Smooth muscle cell (in vitro differentiated cells): ENCODE results near the gene PDZK1IP1. TPM values are rescaled to one million over a fixed set of nuclear protein-coding genes. Genes with fewer than 3 reads are reported as not detected.

Experiments used
- DNase-seq: peaks from one replicate; lab custom pipeline; 2025; ENCODE audit not compliant: unreplicated experiment; lab: John Stamatoyannopoulos, UW
- H2AFZ ChIP-seq: fragments of 200-600 bp; sonication (generic); 2 replicates; pipeline ENCODE4 v1.6.0; 2016; ENCODE audit warnings: antibody characterized with exemption, low read depth, mild to moderate bottlenecking
- H3F3A ChIP-seq: fragments of 200-600 bp; sonication (generic); 2 replicates; pipeline ENCODE4 v1.6.0; 2017; ENCODE audit warnings: antibody characterized with exemption, low read depth
- H3K27ac ChIP-seq: fragments of 200-600 bp; sonication (generic); 2 replicates; pipeline ENCODE4 v1.5.1; 2016; ENCODE audit warnings: low read depth, mild to moderate bottlenecking
- H3K27me3 ChIP-seq: fragments of 200-600 bp; sonication (generic); 2 replicates; pipeline ENCODE4 v1.6.1; 2016; ENCODE audit warnings: low read depth, mild to moderate bottlenecking
- H3K36me3 ChIP-seq: fragments of 200-600 bp; sonication (generic); 2 replicates; pipeline ENCODE4 v1.5.1; 2016; ENCODE audit warnings: low read depth
- H3K4me1 ChIP-seq: fragments of 200-600 bp; sonication (generic); 2 replicates; pipeline ENCODE4 v1.5.1; 2016; ENCODE audit warnings: low read depth
- H3K4me2 ChIP-seq: fragments of 200-600 bp; sonication (generic); 2 replicates; pipeline ENCODE4 v1.6.0; 2016; ENCODE audit warnings: mild to moderate bottlenecking
- H3K4me3 ChIP-seq: fragments of 200-600 bp; sonication (generic); 2 replicates; pipeline ENCODE4 v1.5.1; 2016; ENCODE audit warnings: mild to moderate bottlenecking
- H3K79me2 ChIP-seq: fragments of 200-600 bp; sonication (generic); 2 replicates; pipeline ENCODE4 v1.6.0; 2016; ENCODE audit warnings: low read depth, mild to moderate bottlenecking
- H3K9ac ChIP-seq: fragments of 200-600 bp; sonication (generic); 2 replicates; pipeline ENCODE4 v1.6.0; 2016; ENCODE audit warnings: low read depth
- H3K9me3 ChIP-seq: fragments of 200-600 bp; sonication (generic); replicated peaks from 2 replicates; pipeline ENCODE4 v1.5.1; 2016; ENCODE audit warnings: low read depth
- H4K20me1 ChIP-seq: fragments of 200-600 bp; sonication (generic); 2 replicates; pipeline ENCODE4 v1.6.0; 2016; ENCODE audit warnings: low read depth
- WGBS: methylation state at CpG from one replicate; pipeline ENCODE4 v1.1.7; 2016; ENCODE audit warnings: low lambda C conversion rate; 5-methylcytosine and 5-hydroxymethylcytosine counted together
- polyA plus RNA-seq: library from polyadenylated mRNA; unstranded; fragments of >200 nt; fragmentation: Nextera tagmentation; extraction: Ambion mirVana; gene quantifications from 2 replicates; pipeline ENCODE4 v1.2.1, GENCODE V29; 2016
- total RNA-seq: library from RNA; depleted of rRNA; stranded (reverse); fragments of >200 nt; gene quantifications from 2 replicates; pipeline ENCODE4 v1.2.3, GENCODE V29; 2014
- TF ChIP-seq, protein P1 (sequence below): fragments of 200-600 bp; sonication (generic); IDR thresholded peaks from 2 replicates; pipeline ENCODE4 v1.5.1; 2017; ENCODE audit warnings: borderline replicate concordance, mild to moderate bottlenecking, antibody characterized with exemption; ENCODE audit not compliant: insufficient read depth, poor library complexity, severe bottlenecking

Gene PDZK1IP1
- total and polyA plus RNA-seq, 2 experiments from 2014 or later: not detected

DNA sequence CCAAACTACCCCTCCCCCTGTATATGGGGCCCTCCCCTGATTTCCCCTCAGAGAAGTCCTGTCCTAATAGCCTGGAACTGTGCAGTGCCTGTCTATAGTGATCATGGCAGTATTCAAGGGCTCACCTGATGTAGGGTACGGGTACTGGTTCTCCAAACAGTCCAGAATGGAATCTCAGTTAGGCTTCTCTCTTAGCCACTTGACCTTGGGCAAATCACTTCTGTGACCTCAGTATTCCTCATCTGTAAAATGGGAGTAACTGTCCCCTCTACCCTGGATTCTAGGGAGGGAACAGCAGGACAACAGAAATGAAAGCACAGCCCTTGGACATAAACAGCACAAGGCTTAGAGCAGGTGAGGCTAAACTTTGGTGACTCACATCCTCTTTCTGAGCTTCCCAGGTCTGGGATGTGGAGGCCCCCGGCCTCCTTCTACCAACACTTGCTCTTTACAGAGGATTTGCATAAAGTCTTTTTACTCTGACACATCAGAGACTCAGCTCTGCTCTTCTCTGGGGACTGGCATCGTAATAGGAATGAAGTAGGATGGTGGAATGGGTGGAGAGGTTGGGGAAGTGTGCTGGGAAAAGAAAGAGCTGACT lies 20.0 kb upstream of the PDZK1IP1 start:
- no peak overlapping the region for H3K27ac ChIP-seq
- TF ChIP-seq, protein P1, sequence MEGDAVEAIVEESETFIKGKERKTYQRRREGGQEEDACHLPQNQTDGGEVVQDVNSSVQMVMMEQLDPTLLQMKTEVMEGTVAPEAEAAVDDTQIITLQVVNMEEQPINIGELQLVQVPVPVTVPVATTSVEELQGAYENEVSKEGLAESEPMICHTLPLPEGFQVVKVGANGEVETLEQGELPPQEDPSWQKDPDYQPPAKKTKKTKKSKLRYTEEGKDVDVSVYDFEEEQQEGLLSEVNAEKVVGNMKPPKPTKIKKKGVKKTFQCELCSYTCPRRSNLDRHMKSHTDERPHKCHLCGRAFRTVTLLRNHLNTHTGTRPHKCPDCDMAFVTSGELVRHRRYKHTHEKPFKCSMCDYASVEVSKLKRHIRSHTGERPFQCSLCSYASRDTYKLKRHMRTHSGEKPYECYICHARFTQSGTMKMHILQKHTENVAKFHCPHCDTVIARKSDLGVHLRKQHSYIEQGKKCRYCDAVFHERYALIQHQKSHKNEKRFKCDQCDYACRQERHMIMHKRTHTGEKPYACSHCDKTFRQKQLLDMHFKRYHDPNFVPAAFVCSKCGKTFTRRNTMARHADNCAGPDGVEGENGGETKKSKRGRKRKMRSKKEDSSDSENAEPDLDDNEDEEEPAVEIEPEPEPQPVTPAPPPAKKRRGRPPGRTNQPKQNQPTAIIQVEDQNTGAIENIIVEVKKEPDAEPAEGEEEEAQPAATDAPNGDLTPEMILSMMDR: no peak
- no peaks in the 10 kb centered on the region for H3K79me2 ChIP-seq
- no peaks in the 10 kb centered on the region for H3K4me1 ChIP-seq
- H3K9me3 ChIP-seq: no peaks in the 10 kb centered on the region
- H3K4me3 ChIP-seq: no peak overlapping the region
- no peak overlapping the region for H3K9ac ChIP-seq
- no peak for DNase-seq
- 50% methylated on average over 3 of the region's 3 CpGs for WGBS
- no peak overlapping the region for H3K4me2 ChIP-seq
- no peaks in the 10 kb centered on the region for H4K20me1 ChIP-seq
- H2AFZ ChIP-seq: no peak overlapping the region
- H3F3A ChIP-seq: no peaks in the 10 kb centered on the region
- no peaks in the 10 kb centered on the region for H3K36me3 ChIP-seq
- peaks cover 44% of the 10 kb centered on the region for H3K27me3 ChIP-seq

DNA sequence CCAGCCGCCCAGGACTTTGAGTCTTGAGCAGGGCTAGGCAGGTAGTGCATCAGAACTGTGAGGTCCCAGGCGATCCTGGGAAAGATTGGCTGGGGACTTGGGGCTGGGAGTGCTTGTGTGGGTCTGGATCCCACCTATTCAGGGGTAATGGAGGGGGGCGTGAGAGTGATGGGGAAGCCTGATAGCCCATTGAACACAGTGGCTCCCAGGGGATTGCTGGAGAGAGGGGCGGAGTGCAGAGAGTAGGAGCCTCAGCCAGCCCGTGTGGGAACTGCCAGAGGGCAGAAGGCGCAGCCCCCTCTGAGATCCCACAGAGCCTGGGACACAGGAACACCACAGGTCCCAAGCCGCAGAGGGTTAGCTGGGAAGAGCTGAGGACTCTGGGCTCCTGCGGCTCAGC lies 19.3 kb upstream of the PDZK1IP1 start:
- Histone ChIP-seq H3K27ac (no peak overlapping the region), H2AFZ (no peak overlapping the region), H3K4me1 (no peaks in the 10 kb centered on the region), H4K20me1 (no peaks in the 10 kb centered on the region), H3K9me3 (no peaks in the 10 kb centered on the region), H3K27me3 (peaks cover 51% of the 10 kb centered on the region), H3K36me3 (no peaks in the 10 kb centered on the region), H3K4me3 (no peak overlapping the region), H3K4me2 (no peak overlapping the region), H3K79me2 (no peaks in the 10 kb centered on the region), H3K9ac (no peak overlapping the region), H3F3A (no peaks in the 10 kb centered on the region)
- 58% methylated on average over 8 of the region's 8 CpGs for WGBS
- TF ChIP-seq, protein P1: no peak
- no peak for DNase-seq

DNA sequence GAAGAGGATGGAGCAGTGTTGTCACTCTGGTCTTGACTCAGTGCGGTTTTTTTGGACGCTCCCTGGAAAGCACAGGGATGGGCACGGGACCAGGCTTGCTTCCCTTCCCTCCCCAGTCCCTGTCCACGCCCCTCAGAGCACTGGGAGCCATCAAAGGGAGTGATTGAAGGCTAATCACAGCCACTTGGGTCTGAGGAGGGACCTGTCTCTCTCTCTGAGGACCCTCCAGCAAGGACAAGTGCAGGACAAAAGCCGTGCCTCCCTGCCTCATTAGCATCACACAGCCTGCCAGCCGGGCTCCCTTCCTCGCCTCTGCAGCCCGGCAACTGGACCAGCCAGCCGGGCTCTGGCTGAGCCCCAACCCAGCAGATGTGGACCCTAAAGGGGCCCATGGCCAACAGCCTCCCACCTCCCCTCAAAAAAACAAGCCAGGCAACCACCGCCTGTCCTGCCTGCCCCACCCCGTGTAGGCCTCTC lies 18.6 kb upstream of the PDZK1IP1 start:
- Histone ChIP-seq H2AFZ (no peak overlapping the region), H3K27ac (no peak overlapping the region), H3F3A (no peaks in the 10 kb centered on the region), H3K36me3 (no peaks in the 10 kb centered on the region), H3K9me3 (no peaks in the 10 kb centered on the region), H3K4me2 (no peak overlapping the region), H3K9ac (no peak overlapping the region), H4K20me1 (no peaks in the 10 kb centered on the region), H3K27me3 (peaks cover 54% of the 10 kb centered on the region), H3K4me1 (no peaks in the 10 kb centered on the region), H3K79me2 (no peaks in the 10 kb centered on the region), H3K4me3 (no peak overlapping the region)
- 27% methylated on average over 11 of the region's 11 CpGs for WGBS
- DNase-seq: no peak
- TF ChIP-seq, protein P1: no peak

DNA sequence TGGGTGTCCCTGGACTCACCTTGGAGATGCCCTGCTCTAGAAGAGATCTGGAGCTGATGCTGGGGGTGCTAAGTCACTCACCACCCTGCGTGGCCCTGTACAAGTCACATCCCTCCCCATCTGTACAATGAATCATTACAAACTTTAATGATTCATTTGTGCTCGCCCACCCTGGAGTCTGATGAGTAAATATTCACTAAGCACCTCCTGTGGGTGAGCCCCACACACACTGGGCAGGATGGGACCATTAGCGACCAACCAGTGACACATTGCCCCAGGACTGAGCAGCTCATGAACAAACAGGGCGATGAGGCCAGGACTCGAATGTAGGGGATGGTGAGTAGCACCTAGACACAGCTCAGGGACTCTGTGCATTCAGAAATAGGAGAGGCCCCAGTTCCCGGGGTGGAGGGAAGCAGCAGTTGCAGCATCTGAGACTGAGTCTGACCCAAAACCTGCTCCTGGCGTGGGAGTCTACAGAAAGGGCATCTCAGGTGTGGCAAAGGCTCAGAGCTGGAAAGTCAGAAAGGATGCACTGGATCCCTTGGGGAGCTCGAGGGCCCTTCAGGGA lies 18.1 kb upstream of the PDZK1IP1 start:
- no peak for DNase-seq
- Histone ChIP-seq H3K36me3 (no peaks in the 10 kb centered on the region), H3K9ac (no peak overlapping the region), H3K4me2 (no peak overlapping the region), H3K9me3 (peaks cover 3% of the 10 kb centered on the region), H3K4me3 (no peak overlapping the region), H3K27ac (no peak overlapping the region), H3F3A (no peaks in the 10 kb centered on the region), H3K27me3 (peaks cover 54% of the 10 kb centered on the region), H2AFZ (no peak overlapping the region), H3K79me2 (no peaks in the 10 kb centered on the region), H3K4me1 (no peaks in the 10 kb centered on the region), H4K20me1 (no peaks in the 10 kb centered on the region)
- TF ChIP-seq, protein P1: no peak
- WGBS: 68% methylated on average over 8 of the region's 8 CpGs
